Effector memory CD8-positive, alpha-beta T cell (primary cell): ENCODE data around the gene ANKRD44.
"Not testable (repeated sequence)": the region's sequence is repeated elsewhere in the genome, so short reads cannot be mapped to it uniquely, and the experiment has no call there.

ENCODE experiments used
- ATAC-seq: fragments of 150-1000 bp; cut with Tn5 transposase; replicated peaks from 2 replicates; pipeline ENCODE4 v1.10.0; 2021; ENCODE audit warnings: mild to moderate bottlenecking, moderate library complexity
- DNase-seq, 3 experiments: peaks; one replicate each; pipeline ENCODE4 v3.0.0; 2021
- H3K27ac Mint-ChIP-seq, 2 donors: one replicate each; pipeline ENCODE4 v1.8.0; 2022; ENCODE audit warnings: mild to moderate bottlenecking in 2 of 2, mixed read lengths in 2 of 2, moderate library complexity in 2 of 2
- H3K27me3 Mint-ChIP-seq, 2 donors: one replicate each; pipeline ENCODE4 v1.8.0; 2022; ENCODE audit warnings: mixed read lengths in 2 of 2
- H3K36me3 Mint-ChIP-seq: one replicate; pipeline ENCODE4 v1.8.0; 2022; ENCODE audit warnings: mild to moderate bottlenecking, moderate library complexity, mixed read lengths; ENCODE audit not compliant: insufficient read depth
- H3K4me1 Mint-ChIP-seq, 2 donors: one replicate each; pipeline ENCODE4 v1.8.0; 2022; ENCODE audit warnings: low read depth in 2 of 2, mixed read lengths in 2 of 2
- H3K4me3 Mint-ChIP-seq, 2 donors: one replicate each; pipeline ENCODE4 v1.8.0; 2022; ENCODE audit warnings: mild to moderate bottlenecking in 2 of 2, mixed read lengths in 2 of 2, moderate library complexity in 2 of 2
- H3K9me3 Mint-ChIP-seq, 2 donors: one replicate each; pipeline ENCODE4 v1.8.0; 2022; ENCODE audit warnings: mixed read lengths in 2 of 2

Gene ANKRD44

GRCh38 chr2:197035002-197035401, 275.6 kb downstream of the ANKRD44 start:
- Mint-ChIP-seq H3K4me1 (peaks cover 14 to 27% of the 10 kb centered on the region in 2 donors), H3K27me3 (no peaks in the 10 kb centered on the region), H3K9me3 (no peaks in the 10 kb centered on the region), H3K27ac (peak overlapping the region; percentile 80 to 83), H3K4me3 (no peak overlapping the region), H3K36me3 (peaks cover 64% of the 10 kb centered on the region)
- DNase-seq = no peak
- no peak for ATAC-seq

DNA sequence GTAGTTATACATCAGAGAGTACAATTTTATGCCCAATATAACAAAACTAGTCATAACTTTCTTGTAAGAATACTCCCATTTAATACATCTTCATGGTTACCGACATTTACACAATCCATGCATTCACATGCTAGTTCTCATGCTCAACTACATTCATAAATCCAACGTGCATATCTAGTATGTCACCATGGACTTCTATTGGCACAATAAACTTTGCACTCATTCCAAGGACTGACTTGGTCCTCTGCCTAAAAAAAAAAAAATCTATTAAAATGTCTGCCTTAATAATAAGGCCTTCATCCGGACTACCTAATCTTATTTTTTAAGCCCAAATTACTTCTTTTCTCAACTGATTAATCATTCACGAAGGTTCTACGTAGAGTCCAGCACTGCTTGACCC, 276.3 kb downstream of the ANKRD44 start:
- no peak overlapping the region for H3K4me3 Mint-ChIP-seq

GRCh38 chr2:197033222-197033621, 277.4 kb downstream of the ANKRD44 start:
- no peak for DNase-seq
- H3K27ac Mint-ChIP-seq = peak overlapping the region; percentile 2 to 84
- H3K9me3 Mint-ChIP-seq = no peaks in the 10 kb centered on the region
- H3K4me3 Mint-ChIP-seq = no peak overlapping the region
- peaks cover 63% of the 10 kb centered on the region for H3K36me3 Mint-ChIP-seq
- ATAC-seq = no peak
- no peaks in the 10 kb centered on the region for H3K27me3 Mint-ChIP-seq
- H3K4me1 Mint-ChIP-seq = peaks cover 11 to 30% of the 10 kb centered on the region in 2 donors

More for the DNA sequence above, 276.3 kb downstream of the ANKRD44 start:
- Mint-ChIP-seq H3K27me3 (no peaks in the 10 kb centered on the region), H3K27ac (peak overlapping the region; percentile 80 to 84), H3K36me3 (peaks cover 64% of the 10 kb centered on the region), H3K9me3 (no peaks in the 10 kb centered on the region), H3K4me1 (peaks cover 12 to 27% of the 10 kb centered on the region in 2 donors)
- no peak for ATAC-seq
- no peak for DNase-seq

DNA sequence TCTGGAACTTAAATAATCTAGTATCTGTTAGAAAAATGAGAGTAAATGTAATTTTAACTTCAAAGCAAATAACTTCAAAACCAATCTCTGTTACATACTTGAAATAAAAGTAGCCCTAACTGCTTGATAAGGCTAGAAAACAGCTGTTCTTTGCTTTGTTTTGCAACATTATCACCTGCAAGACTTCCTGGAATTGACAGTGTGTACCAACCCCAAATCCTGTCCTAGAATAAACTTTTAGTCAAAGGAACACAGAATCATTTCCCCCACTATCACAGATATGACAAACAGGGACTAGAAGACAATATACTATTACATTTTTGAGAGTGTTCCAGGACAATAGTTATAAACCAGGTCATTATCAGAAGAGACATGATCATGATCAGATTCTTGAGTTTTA, 278.8 kb downstream of the ANKRD44 start:
- H3K36me3 Mint-ChIP-seq = peaks cover 69% of the 10 kb centered on the region
- H3K9me3 Mint-ChIP-seq = no peaks in the 10 kb centered on the region
- DNase-seq = no peak
- no peak overlapping the region for H3K4me3 Mint-ChIP-seq
- H3K4me1 Mint-ChIP-seq = peaks cover 14 to 31% of the 10 kb centered on the region in 2 donors
- peak overlapping the region; percentile 9 to 84 for H3K27ac Mint-ChIP-seq
- no peak for ATAC-seq
- H3K27me3 Mint-ChIP-seq = no peaks in the 10 kb centered on the region

- Mint-ChIP-seq H3K4me3 (no peak overlapping the region), H3K4me1 (peaks cover 17 to 33% of the 10 kb centered on the region in 2 donors), H3K9me3 (no peaks in the 10 kb centered on the region), H3K27ac (peak overlapping the region; percentile 47 to 49), H3K27me3 (no peaks in the 10 kb centered on the region), H3K36me3 (peaks cover 65% of the 10 kb centered on the region)
- ATAC-seq = no peak
- no peak for DNase-seq
Measured at GRCh38 chr2:197030090-197030489, 280.5 kb downstream of the ANKRD44 start.

DNA sequence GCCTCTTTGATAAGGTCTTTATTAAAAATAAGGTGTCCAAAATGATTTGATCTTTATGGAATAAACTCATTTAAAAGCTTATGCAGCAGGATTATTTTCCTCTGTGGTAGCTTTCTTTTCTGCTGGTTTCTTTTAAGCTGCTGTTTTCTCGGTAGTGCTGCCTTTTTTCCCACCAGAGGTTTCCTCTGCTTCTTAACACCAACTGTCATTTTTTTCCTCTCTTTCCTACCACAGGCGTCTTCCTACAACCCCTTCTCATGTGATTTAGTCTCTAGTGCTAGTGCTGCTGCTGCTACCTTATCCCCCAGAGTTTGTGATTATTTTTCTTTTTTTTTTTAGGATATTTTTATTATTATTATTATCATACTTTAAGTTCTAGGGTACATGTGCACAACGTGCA, 281.9 kb downstream of the ANKRD44 start:
- ATAC-seq = no peak
- H3K36me3 Mint-ChIP-seq = peaks cover 79% of the 10 kb centered on the region
- H3K27me3 Mint-ChIP-seq = no peaks in the 10 kb centered on the region
- H3K4me3 Mint-ChIP-seq = no peak overlapping the region
- peak overlapping the region in 1 of 2 donors; percentile 49 for H3K27ac Mint-ChIP-seq
- no peaks in the 10 kb centered on the region for H3K9me3 Mint-ChIP-seq
- DNase-seq = no peak
- peaks cover 15 to 28% of the 10 kb centered on the region in 2 donors for H3K4me1 Mint-ChIP-seq

GRCh38 chr2:197028230-197028629, 282.4 kb downstream of the ANKRD44 start:
- ATAC-seq (no peak), DNase-seq (no peak)
- H3K4me1 Mint-ChIP-seq = peaks cover 15 to 24% of the 10 kb centered on the region in 2 donors
- no peaks in the 10 kb centered on the region for H3K27me3 Mint-ChIP-seq
- no peaks in the 10 kb centered on the region for H3K9me3 Mint-ChIP-seq
- peak overlapping the region in 1 of 2 donors; percentile 49 for H3K27ac Mint-ChIP-seq
- no peak overlapping the region for H3K4me3 Mint-ChIP-seq
- peaks cover 83% of the 10 kb centered on the region for H3K36me3 Mint-ChIP-seq

- H3K9me3 Mint-ChIP-seq = no peaks in the 10 kb centered on the region
- peak overlapping the region; percentile 15 to 82 for H3K27ac Mint-ChIP-seq
Measured at GRCh38 chr2:197024206-197024605, 286.4 kb downstream of the ANKRD44 start.

GRCh38 chr2:197020921-197021320, 289.7 kb downstream of the ANKRD44 start:
- H3K4me3 Mint-ChIP-seq, H3K27me3 Mint-ChIP-seq, DNase-seq, ATAC-seq, H3K9me3 Mint-ChIP-seq: not testable (repeated sequence)
- Mint-ChIP-seq H3K27ac (peak overlapping the region in 1 of 2 donors; percentile 23), H3K36me3 (peaks cover 52% of the 10 kb centered on the region), H3K4me1 (peaks cover 8 to 14% of the 10 kb centered on the region in 2 donors)

More at GRCh38 chr2:197024206-197024605, 286.4 kb downstream of the ANKRD44 start:
- DNase-seq (no peak), ATAC-seq (no peak)
- Mint-ChIP-seq H3K36me3 (peaks cover 65% of the 10 kb centered on the region), H3K4me1 (peaks cover 8 to 16% of the 10 kb centered on the region in 2 donors), H3K27me3 (no peaks in the 10 kb centered on the region), H3K4me3 (no peak overlapping the region)

- no peak for ATAC-seq
- no peak overlapping the region for H3K4me3 Mint-ChIP-seq
- no peak for DNase-seq
- peak overlapping the region in 1 of 2 donors; percentile 24 for H3K27ac Mint-ChIP-seq
- H3K9me3 Mint-ChIP-seq = no peaks in the 10 kb centered on the region
- H3K36me3 Mint-ChIP-seq = peaks cover 72% of the 10 kb centered on the region
- H3K27me3 Mint-ChIP-seq = no peaks in the 10 kb centered on the region
- H3K4me1 Mint-ChIP-seq = peaks cover 10 to 20% of the 10 kb centered on the region in 2 donors
Measured at GRCh38 chr2:197013098-197013497, 297.5 kb downstream of the ANKRD44 start.

- peaks cover 78% of the 10 kb centered on the region for H3K36me3 Mint-ChIP-seq
- ATAC-seq = peak; percentile 76
- no peak overlapping the region for H3K4me3 Mint-ChIP-seq
- peak overlapping the region; percentile 78 to 92 for H3K27ac Mint-ChIP-seq
- no peaks in the 10 kb centered on the region for H3K27me3 Mint-ChIP-seq
- DNase-seq = peak in 1 of 3 experiments; percentile 4
- no peaks in the 10 kb centered on the region for H3K9me3 Mint-ChIP-seq
- H3K4me1 Mint-ChIP-seq = peaks cover 7 to 13% of the 10 kb centered on the region in 2 donors
Measured at GRCh38 chr2:197011801-197012641, 298.6 kb downstream of the ANKRD44 start.

- no peak for DNase-seq
- Mint-ChIP-seq H3K4me1 (peaks cover 7 to 13% of the 10 kb centered on the region in 2 donors), H3K27ac (peak overlapping the region in 1 of 2 donors; percentile 78), H3K36me3 (peaks cover 80% of the 10 kb centered on the region), H3K9me3 (no peaks in the 10 kb centered on the region), H3K4me3 (no peak overlapping the region), H3K27me3 (no peaks in the 10 kb centered on the region)
- no peak for ATAC-seq
Measured at GRCh38 chr2:197011021-197011417, 299.6 kb downstream of the ANKRD44 start.

DNA sequence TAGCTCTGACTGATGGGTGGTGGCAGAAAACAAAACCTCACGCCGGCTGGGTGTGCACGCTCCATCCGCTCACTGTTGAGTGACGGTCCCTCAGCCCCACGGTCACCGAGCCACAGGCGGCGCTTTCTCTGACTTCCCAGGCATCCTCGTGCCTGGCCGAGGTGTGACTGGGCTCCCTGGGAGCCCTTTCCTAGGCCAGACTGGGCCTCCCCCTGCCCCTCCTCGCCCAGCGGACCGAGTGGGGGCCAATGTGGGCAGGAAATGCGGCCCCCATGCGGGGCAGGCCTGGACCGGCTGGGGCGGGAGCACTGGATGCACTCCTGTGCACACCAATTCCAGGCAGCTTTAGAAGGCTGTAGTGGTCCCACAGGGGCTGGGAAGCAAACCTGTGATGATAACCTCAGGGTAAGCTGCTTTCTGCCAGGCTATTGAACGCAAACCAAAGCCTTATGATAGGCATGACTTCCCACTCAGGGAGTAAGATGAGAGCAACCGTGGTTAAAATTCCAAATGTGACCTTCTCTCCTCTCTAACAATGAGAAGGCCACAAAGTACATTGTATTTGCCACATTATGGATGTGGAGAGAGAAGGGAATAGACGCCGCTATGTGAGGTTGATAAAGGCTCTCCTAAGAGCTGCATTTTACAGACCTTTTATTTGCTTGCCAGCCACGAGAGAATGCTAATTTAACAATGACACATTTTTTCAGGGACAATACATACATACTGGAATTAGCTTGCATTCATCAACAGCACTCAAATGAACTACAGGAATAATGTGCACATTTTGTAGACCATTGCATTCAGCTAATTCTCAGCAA, 300.2 kb downstream of the ANKRD44 start:
- H3K9me3 Mint-ChIP-seq = no peaks in the 10 kb centered on the region
- H3K27ac Mint-ChIP-seq = peak overlapping the region in 1 of 2 donors; percentile 71
- peaks cover 7 to 9% of the 10 kb centered on the region in 2 donors for H3K4me1 Mint-ChIP-seq
- ATAC-seq (no peak), DNase-seq (no peak)
- H3K27me3 Mint-ChIP-seq = no peaks in the 10 kb centered on the region
- H3K36me3 Mint-ChIP-seq = peaks cover 83% of the 10 kb centered on the region
- H3K4me3 Mint-ChIP-seq = no peak overlapping the region
